ENCODE results near the gene MTCH2.

Gene MTCH2

GRCh38 chr11:47631473-47631872 lies 10.9 kb downstream of the MTCH2 start:
- no peak overlapping the region for H3K9ac ChIP-seq (ENCODE audit: low read length)
- H3K36me3 ChIP-seq (ENCODE audit: control insufficient read depth, low read depth, low read length), result peaks cover 75% of the 10 kb centered on the region
- H3K4me1 ChIP-seq (ENCODE audit: control insufficient read depth, low read depth, low read length), result no peaks in the 10 kb centered on the region
- no peak overlapping the region for H3K27ac ChIP-seq (ENCODE audit: low read length)
- H3K4me3 ChIP-seq (ENCODE audit: low read length), result no peak overlapping the region
- H3K27me3 ChIP-seq (ENCODE audit: control insufficient read depth, insufficient read depth, low read length), result no peaks in the 10 kb centered on the region
- no peaks in the 10 kb centered on the region for H3K9me3 ChIP-seq (ENCODE audit: control insufficient read depth, low read depth, low read length)

- Histone ChIP-seq H3K27me3 (ENCODE audit: control insufficient read depth, insufficient read depth, low read length) (no peaks in the 10 kb centered on the region), H3K4me1 (ENCODE audit: control insufficient read depth, low read depth, low read length) (no peaks in the 10 kb centered on the region), H3K9ac (ENCODE audit: low read length) (no peak overlapping the region), H3K4me3 (ENCODE audit: low read length) (no peak overlapping the region), H3K9me3 (ENCODE audit: control insufficient read depth, low read depth, low read length) (no peaks in the 10 kb centered on the region), H3K27ac (ENCODE audit: low read length) (no peak overlapping the region), H3K36me3 (ENCODE audit: control insufficient read depth, low read depth, low read length) (peaks cover 79% of the 10 kb centered on the region)
These were observed 14.3 kb downstream of the MTCH2 start for GRCh38 chr11:47628026-47628425.

GRCh38 chr11:47626234-47626633 lies 16.1 kb downstream of the MTCH2 start:
- Histone ChIP-seq H3K27me3 (ENCODE audit: control insufficient read depth, insufficient read depth, low read length) (no peaks in the 10 kb centered on the region), H3K4me3 (ENCODE audit: low read length) (no peak overlapping the region), H3K9ac (ENCODE audit: low read length) (no peak overlapping the region), H3K27ac (ENCODE audit: low read length) (no peak overlapping the region), H3K9me3 (ENCODE audit: control insufficient read depth, low read depth, low read length) (no peaks in the 10 kb centered on the region), H3K4me1 (ENCODE audit: control insufficient read depth, low read depth, low read length) (no peaks in the 10 kb centered on the region), H3K36me3 (ENCODE audit: control insufficient read depth, low read depth, low read length) (peaks cover 87% of the 10 kb centered on the region)

- Histone ChIP-seq H3K4me1 (ENCODE audit: control insufficient read depth, low read depth, low read length) (no peaks in the 10 kb centered on the region), H3K27ac (ENCODE audit: low read length) (no peak overlapping the region), H3K4me3 (ENCODE audit: low read length) (no peak overlapping the region), H3K9me3 (ENCODE audit: control insufficient read depth, low read depth, low read length) (no peaks in the 10 kb centered on the region), H3K9ac (ENCODE audit: low read length) (no peak overlapping the region), H3K36me3 (ENCODE audit: control insufficient read depth, low read depth, low read length) (peaks cover 62% of the 10 kb centered on the region), H3K27me3 (ENCODE audit: control insufficient read depth, insufficient read depth, low read length) (no peaks in the 10 kb centered on the region)
These were observed 21.5 kb downstream of the MTCH2 start for GRCh38 chr11:47620836-47621378.

- Histone ChIP-seq H3K9ac (ENCODE audit: low read length) (no peak overlapping the region), H3K9me3 (ENCODE audit: control insufficient read depth, low read depth, low read length) (no peaks in the 10 kb centered on the region), H3K36me3 (ENCODE audit: control insufficient read depth, low read depth, low read length) (peaks cover 35% of the 10 kb centered on the region), H3K4me1 (ENCODE audit: control insufficient read depth, low read depth, low read length) (no peaks in the 10 kb centered on the region), H3K27ac (ENCODE audit: low read length) (no peak overlapping the region), H3K4me3 (ENCODE audit: low read length) (no peak overlapping the region), H3K27me3 (ENCODE audit: control insufficient read depth, insufficient read depth, low read length) (no peaks in the 10 kb centered on the region)
These were observed 24.9 kb downstream of the MTCH2 start for GRCh38 chr11:47617417-47617809.

GRCh38 chr11:47616726-47617416 lies 25.5 kb downstream of the MTCH2 start:
- no peaks in the 10 kb centered on the region for H3K9me3 ChIP-seq (ENCODE audit: control insufficient read depth, low read depth, low read length)
- no peak overlapping the region for H3K4me3 ChIP-seq (ENCODE audit: low read length)
- H3K27ac ChIP-seq (ENCODE audit: low read length), result no peak overlapping the region
- peaks cover 29% of the 10 kb centered on the region for H3K36me3 ChIP-seq (ENCODE audit: control insufficient read depth, low read depth, low read length)
- H3K27me3 ChIP-seq (ENCODE audit: control insufficient read depth, insufficient read depth, low read length), result no peaks in the 10 kb centered on the region
- H3K4me1 ChIP-seq (ENCODE audit: control insufficient read depth, low read depth, low read length), result no peaks in the 10 kb centered on the region
- H3K9ac ChIP-seq (ENCODE audit: low read length), result no peak overlapping the region

- Histone ChIP-seq H3K9me3 (ENCODE audit: control insufficient read depth, low read depth, low read length) (no peaks in the 10 kb centered on the region), H3K27me3 (ENCODE audit: control insufficient read depth, insufficient read depth, low read length) (no peaks in the 10 kb centered on the region), H3K36me3 (ENCODE audit: control insufficient read depth, low read depth, low read length) (peaks cover 16% of the 10 kb centered on the region), H3K27ac (ENCODE audit: low read length) (no peak overlapping the region), H3K4me1 (ENCODE audit: control insufficient read depth, low read depth, low read length) (no peaks in the 10 kb centered on the region), H3K4me3 (ENCODE audit: low read length) (no peak overlapping the region), H3K9ac (ENCODE audit: low read length) (no peak overlapping the region)
These were observed 27.1 kb downstream of the MTCH2 start for GRCh38 chr11:47615249-47615648.

GRCh38 chr11:47611348-47611794 lies 31.0 kb downstream of the MTCH2 start:
- H3K27ac ChIP-seq (ENCODE audit: low read length), result no peak overlapping the region
- H3K9ac ChIP-seq (ENCODE audit: low read length), result no peak overlapping the region
- no peaks in the 10 kb centered on the region for H3K9me3 ChIP-seq (ENCODE audit: control insufficient read depth, low read depth, low read length)
- H3K36me3 ChIP-seq (ENCODE audit: control insufficient read depth, low read depth, low read length), result no peaks in the 10 kb centered on the region
- H3K4me1 ChIP-seq (ENCODE audit: control insufficient read depth, low read depth, low read length), result no peaks in the 10 kb centered on the region
- H3K4me3 ChIP-seq (ENCODE audit: low read length), result no peak overlapping the region
- no peaks in the 10 kb centered on the region for H3K27me3 ChIP-seq (ENCODE audit: control insufficient read depth, insufficient read depth, low read length)

- H3K9ac ChIP-seq (ENCODE audit: low read length), result no peak overlapping the region
- H3K27me3 ChIP-seq (ENCODE audit: control insufficient read depth, insufficient read depth, low read length), result no peaks in the 10 kb centered on the region
- H3K27ac ChIP-seq (ENCODE audit: low read length), result no peak overlapping the region
- H3K4me1 ChIP-seq (ENCODE audit: control insufficient read depth, low read depth, low read length), result no peaks in the 10 kb centered on the region
- no peaks in the 10 kb centered on the region for H3K36me3 ChIP-seq (ENCODE audit: control insufficient read depth, low read depth, low read length)
- H3K4me3 ChIP-seq (ENCODE audit: low read length), result no peak overlapping the region
- H3K9me3 ChIP-seq (ENCODE audit: control insufficient read depth, low read depth, low read length), result no peaks in the 10 kb centered on the region
These were observed 32.7 kb downstream of the MTCH2 start for GRCh38 chr11:47609675-47610074.

- H3K9ac ChIP-seq (ENCODE audit: low read length), result no peak overlapping the region
- no peaks in the 10 kb centered on the region for H3K9me3 ChIP-seq (ENCODE audit: control insufficient read depth, low read depth, low read length)
- no peaks in the 10 kb centered on the region for H3K36me3 ChIP-seq (ENCODE audit: control insufficient read depth, low read depth, low read length)
- H3K27me3 ChIP-seq (ENCODE audit: control insufficient read depth, insufficient read depth, low read length), result no peaks in the 10 kb centered on the region
- H3K4me3 ChIP-seq (ENCODE audit: low read length), result no peak overlapping the region
- H3K4me1 ChIP-seq (ENCODE audit: control insufficient read depth, low read depth, low read length), result no peaks in the 10 kb centered on the region
- H3K27ac ChIP-seq (ENCODE audit: low read length), result no peak overlapping the region
These were observed 35.0 kb downstream of the MTCH2 start for GRCh38 chr11:47607380-47607779.

GRCh38 chr11:47606731-47607130 lies 35.6 kb downstream of the MTCH2 start:
- Histone ChIP-seq H3K4me3 (ENCODE audit: low read length) (no peak overlapping the region), H3K9me3 (ENCODE audit: control insufficient read depth, low read depth, low read length) (no peaks in the 10 kb centered on the region), H3K27me3 (ENCODE audit: control insufficient read depth, insufficient read depth, low read length) (no peaks in the 10 kb centered on the region), H3K36me3 (ENCODE audit: control insufficient read depth, low read depth, low read length) (no peaks in the 10 kb centered on the region), H3K4me1 (ENCODE audit: control insufficient read depth, low read depth, low read length) (no peaks in the 10 kb centered on the region), H3K27ac (ENCODE audit: low read length) (no peak overlapping the region), H3K9ac (ENCODE audit: low read length) (no peak overlapping the region)

GRCh38 chr11:47605921-47606320 lies 36.4 kb downstream of the MTCH2 start:
- no peak overlapping the region for H3K9ac ChIP-seq (ENCODE audit: low read length)
- H3K27me3 ChIP-seq (ENCODE audit: control insufficient read depth, insufficient read depth, low read length), result no peaks in the 10 kb centered on the region
- H3K36me3 ChIP-seq (ENCODE audit: control insufficient read depth, low read depth, low read length), result no peaks in the 10 kb centered on the region
- no peaks in the 10 kb centered on the region for H3K9me3 ChIP-seq (ENCODE audit: control insufficient read depth, low read depth, low read length)
- H3K4me1 ChIP-seq (ENCODE audit: control insufficient read depth, low read depth, low read length), result no peaks in the 10 kb centered on the region
- H3K27ac ChIP-seq (ENCODE audit: low read length), result no peak overlapping the region
- no peak overlapping the region for H3K4me3 ChIP-seq (ENCODE audit: low read length)

Data from iPS-18a (cell line).